Peyer's patch (tissue), 4 donors: ENCODE results near the gene AKAP13.

Experiments used
- POLR2A ChIP-seq, 2 donors: fragments of 450-650 bp; IDR thresholded peaks; one replicate each; pipeline ENCODE4 v1.5.1; 2017; ENCODE audit warnings: antibody characterized with exemption in 2 of 2, mild to moderate bottlenecking in 2 of 2, moderate library complexity in 2 of 2
- TF ChIP-seq, protein P1 (sequence below), 6 experiments: fragments of 450-650 bp in 4 of 6; fragments of 200-600 bp in 2 of 6; sonication (generic) in 1 of 6; IDR thresholded peaks; one replicate each; pipeline ENCODE4 v1.5.1; 2017 to 2019; ENCODE audit warnings: antibody characterized with exemption in 6 of 6, mild to moderate bottlenecking in 3 of 6, moderate library complexity in 1 of 6

DNA sequence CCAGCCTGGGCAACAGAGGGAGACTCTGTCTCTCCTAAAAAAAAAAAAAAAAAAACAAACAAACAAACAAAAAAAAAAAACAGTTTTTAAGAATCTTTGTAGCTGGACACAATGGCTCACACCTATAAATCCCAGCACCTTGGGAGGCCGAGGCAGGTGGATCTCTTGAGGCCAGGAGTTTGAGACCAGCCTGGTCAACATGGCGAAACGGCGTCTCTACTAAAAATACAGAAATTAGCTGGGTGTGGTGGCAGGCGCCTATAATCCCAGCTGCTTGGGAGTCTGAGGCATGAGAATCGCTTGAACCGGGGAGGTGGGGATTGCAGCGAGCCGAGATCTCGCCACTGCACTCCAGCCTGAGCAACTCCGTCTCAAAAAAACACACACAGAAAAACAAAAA is 361.3 kb downstream of the AKAP13 start:
- TF ChIP-seq POLR2A (IDR thresholded peaks at IDR 0.05) = no peak
- TF ChIP-seq, protein P1, sequence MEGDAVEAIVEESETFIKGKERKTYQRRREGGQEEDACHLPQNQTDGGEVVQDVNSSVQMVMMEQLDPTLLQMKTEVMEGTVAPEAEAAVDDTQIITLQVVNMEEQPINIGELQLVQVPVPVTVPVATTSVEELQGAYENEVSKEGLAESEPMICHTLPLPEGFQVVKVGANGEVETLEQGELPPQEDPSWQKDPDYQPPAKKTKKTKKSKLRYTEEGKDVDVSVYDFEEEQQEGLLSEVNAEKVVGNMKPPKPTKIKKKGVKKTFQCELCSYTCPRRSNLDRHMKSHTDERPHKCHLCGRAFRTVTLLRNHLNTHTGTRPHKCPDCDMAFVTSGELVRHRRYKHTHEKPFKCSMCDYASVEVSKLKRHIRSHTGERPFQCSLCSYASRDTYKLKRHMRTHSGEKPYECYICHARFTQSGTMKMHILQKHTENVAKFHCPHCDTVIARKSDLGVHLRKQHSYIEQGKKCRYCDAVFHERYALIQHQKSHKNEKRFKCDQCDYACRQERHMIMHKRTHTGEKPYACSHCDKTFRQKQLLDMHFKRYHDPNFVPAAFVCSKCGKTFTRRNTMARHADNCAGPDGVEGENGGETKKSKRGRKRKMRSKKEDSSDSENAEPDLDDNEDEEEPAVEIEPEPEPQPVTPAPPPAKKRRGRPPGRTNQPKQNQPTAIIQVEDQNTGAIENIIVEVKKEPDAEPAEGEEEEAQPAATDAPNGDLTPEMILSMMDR (IDR thresholded peaks at IDR 0.05) = no peak
